Lower leg skin (tissue), 3 donors: ENCODE data around the gene PRDM16.

Experiments
- CTCF ChIP-seq, 3 donors: fragments of 450-650 bp; IDR thresholded peaks; one replicate each; pipeline ENCODE4 v1.5.1; 2016; ENCODE audit warnings: antibody characterized with exemption in 3 of 3, mild to moderate bottlenecking in 3 of 3, moderate library complexity in 2 of 3
- POLR2A ChIP-seq, 2 donors: fragments of 450-650 bp; IDR thresholded peaks; one replicate each; pipeline ENCODE4 v1.6.1; 2016 to 2017; ENCODE audit warnings: antibody characterized with exemption in 2 of 2, mild to moderate bottlenecking in 1 of 2, moderate library complexity in 1 of 2

GRCh38 chr1:3240524-3241235 lies 171.7 kb downstream of the PRDM16 start:
- TF ChIP-seq CTCF (IDR thresholded peaks at IDR 0.05) = no peak
- TF ChIP-seq POLR2A (IDR thresholded peaks at IDR 0.05) = no peak
